GM21825 (cell line): Measurements from ENCODE around the gene SPINK13.
"Not testable (repeated sequence)": the region's sequence is repeated elsewhere in the genome, so short reads cannot be mapped to it uniquely, and the experiment has no call there.

Source experiments
- ATAC-seq: cut with Tn5 transposase; IDR thresholded peaks from one replicate; pipeline ENCODE4 v1.9.1; 2021; ENCODE audit warnings: mild to moderate bottlenecking, moderate library complexity; ENCODE audit not compliant: unreplicated experiment

The SPINK13 gene, protein sequence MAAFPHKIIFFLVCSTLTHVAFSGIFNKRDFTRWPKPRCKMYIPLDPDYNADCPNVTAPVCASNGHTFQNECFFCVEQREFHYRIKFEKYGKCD

DNA sequence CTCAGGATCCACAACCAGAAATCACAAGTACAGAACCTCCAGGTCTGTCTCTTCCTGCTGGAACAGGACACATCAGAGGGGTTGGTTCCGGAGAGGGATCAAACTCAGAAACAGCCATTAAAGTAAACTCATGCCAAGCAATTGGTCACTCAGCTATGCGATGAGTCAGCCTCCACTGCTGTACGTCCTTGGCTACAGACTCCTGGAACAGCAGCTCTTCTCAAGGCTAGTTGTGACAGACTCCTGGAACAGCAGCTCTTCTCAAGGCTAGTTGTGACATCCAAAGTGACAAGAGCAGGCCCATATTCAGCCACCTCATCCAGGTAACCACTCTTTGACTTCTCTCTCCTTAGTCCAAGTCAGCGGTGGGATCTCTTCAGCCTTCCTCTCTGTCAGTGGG is at the start of gene SPINK13:
Gene SPINK13 (plus strand): TSS at position 229 of the 400 bp plus-strand sequence. CDS start 1,279 bp downstream, outside the sequence.
- ATAC-seq = no peak

DNA sequence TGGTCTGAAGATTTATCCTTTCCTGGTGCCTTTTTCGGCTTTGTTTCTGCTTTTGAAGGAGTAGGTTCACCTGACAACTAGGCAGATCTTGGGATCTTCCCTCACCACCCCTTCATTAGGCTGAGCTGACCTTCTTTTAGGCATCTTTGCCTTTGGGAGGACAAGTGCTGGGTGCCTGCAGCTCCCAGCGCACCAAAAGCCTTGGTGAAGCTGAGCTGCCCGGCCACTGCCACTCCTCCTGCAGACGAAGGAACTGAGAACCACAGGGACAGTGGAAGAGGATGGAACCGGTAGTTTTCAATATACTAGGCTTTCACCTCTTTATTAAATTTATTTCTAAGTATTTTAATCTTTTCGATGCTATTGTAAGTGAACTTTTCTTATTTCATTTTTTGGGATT is 47.1 kb upstream of the SPINK13 start:
- ATAC-seq = no peak

DNA sequence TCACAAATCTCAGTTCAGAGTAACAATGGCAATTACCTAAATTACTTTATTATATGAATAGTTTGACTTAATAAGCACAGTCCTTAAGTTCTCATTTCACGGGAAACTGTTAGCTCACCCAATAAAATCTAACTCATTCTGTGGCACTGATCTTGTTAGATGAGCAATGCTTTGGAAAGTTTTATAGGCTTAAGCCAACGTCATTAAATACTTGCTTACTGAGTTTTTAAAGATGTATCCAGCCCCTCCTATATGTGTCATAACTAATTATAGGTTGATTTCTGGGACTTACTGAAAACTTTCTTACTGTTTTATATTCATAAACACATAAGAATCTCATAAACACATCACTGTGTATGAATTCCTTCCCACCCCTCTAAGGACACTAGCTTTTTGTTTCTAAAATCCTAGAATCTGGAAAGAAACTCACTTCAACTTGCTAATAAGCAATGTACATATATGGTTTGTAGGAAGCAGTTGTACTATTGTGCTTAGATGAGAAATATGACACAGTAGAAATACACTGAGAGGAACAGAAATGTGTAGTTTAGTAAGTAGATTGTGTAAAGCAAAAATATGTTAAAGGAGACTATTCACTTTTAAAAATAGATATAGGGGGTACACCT is 44.4 kb upstream of the SPINK13 start:
- no peak for ATAC-seq

DNA sequence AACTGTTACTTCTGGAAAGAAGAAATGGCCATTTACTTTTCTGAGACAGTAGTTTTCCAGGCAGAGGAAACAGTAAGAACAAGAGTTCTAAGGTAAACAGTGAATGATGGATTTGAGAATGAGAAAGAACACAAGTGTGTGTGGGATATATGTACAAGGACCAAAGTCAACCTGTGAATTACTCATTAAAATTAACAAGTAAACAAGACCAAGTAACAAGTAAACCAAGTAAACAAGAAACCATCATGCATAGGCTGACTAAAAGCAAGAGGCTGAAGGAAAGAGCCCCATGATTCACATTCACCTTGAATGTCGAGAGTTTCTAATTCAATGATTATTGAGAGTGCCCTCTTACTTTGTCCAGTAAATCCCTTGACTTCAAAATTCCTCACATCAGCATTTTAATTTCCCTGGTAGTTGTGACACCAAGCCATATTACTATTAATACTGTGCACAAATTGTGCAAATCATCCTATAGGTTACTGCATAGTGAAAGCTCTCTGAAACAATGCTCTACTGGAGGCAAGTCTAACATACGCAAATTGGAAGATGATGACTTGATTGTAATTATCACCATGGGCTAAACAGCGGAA is 40.1 kb upstream of the SPINK13 start:
- ATAC-seq = no peak

DNA sequence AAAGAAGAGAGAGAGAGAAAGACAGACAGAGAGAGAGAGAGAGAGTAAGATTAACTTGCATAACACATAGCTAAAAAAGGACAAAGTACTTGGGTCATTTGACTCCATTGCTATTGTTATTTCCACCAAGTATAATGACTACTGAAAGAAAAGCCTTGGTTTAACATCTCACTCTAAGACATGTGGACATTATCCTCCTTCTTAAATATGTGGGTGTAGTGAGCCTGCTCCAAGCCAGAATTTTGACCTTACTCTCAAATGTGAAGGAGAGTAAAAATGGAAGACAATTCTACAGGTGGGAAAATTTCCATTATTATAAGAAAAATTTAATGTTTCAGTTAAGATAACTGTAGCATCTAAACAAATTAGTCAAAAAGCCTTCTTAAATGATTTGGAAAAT is 38.8 kb upstream of the SPINK13 start:
- ATAC-seq = no peak

DNA sequence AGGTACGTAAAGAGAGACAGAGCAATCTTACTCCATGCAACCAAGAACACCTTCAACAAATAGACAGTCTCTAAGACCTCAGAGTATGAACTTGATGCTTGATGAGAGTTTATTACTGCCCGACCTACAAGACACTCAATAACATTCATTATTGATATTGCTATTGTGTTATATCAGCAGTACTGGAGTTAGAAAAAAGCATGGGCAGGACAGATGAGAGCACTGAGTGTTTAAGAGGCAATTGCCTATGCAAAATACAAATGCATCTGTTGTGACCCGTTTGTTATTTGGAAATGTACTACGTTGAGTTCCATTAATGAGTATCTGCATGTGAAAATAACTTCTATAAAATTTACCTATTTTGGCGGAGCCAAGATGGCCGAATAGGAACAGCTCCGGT is 38.4 kb upstream of the SPINK13 start:
- ATAC-seq = no peak

DNA sequence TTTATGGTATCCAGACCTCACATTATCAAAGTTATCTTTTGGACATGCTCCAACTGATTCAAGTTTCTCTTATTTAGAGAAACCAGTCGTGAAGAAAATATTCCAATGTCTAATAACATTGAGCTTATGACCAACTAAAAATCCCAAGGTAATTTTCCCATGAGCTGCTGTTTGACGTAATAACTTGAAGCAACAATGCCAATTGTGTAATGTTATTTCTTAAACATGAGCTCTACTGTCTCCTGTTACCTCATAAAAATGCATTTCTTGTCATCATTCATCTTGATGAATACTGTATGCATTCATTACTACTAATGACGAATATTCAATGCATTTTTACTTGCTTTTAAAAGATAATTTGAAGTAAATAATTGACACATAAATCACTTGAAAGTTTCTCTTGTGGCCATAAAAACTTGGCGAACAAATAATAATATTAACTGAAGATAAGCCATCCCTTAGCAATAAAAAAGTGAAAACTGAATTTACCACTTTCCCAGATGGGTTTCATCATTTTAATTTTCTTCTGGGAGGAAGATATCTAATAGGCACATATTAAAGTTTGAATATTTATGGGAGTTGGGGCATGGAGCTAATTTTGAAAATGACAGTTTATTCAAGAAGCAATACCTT is 30.7 kb upstream of the SPINK13 start:
- no peak for ATAC-seq

DNA sequence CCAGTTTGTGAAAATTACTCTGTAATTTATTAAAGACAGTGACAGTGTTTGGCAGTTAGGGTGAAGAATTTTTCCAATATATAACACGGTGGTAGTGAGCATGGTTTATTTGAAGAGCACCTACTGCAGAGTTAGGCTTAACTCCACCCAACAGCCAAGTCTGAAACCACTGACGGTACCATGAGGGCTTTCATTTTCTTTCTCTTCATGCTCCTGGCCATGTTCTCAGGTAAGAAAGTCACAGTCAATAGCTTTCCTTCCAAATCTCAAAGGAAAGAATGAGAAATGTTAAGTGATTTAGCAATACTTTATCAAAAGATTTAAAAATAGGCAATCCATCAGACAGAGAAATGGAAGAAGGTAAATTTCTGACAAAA is 30.2 kb upstream of the SPINK13 start, which contains the start of gene MARCOL:
Gene MARCOL (plus strand): TSS at position 108 of the 377 bp plus-strand sequence. CDS start 73 bp downstream, at position 181.
- no peak for ATAC-seq

DNA sequence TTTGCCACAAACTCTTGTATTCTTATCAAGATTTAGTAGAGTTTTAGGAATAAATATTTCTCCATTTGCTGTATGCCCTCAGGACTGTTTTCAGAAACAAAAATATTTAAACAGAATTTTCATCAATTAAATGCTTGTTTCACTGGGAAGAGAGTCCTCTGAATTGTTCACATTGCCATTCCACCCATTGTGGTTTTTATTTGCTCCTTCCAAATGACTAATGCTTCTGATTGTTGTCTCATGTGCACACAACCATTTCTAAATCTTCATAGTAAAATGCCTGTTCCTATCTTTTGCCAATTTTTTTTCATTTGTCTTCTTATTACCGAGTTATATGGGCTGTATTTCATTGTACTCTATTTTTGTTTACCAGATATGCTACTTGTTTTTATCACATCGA is 19.7 kb upstream of the SPINK13 start:
- no peak for ATAC-seq

DNA sequence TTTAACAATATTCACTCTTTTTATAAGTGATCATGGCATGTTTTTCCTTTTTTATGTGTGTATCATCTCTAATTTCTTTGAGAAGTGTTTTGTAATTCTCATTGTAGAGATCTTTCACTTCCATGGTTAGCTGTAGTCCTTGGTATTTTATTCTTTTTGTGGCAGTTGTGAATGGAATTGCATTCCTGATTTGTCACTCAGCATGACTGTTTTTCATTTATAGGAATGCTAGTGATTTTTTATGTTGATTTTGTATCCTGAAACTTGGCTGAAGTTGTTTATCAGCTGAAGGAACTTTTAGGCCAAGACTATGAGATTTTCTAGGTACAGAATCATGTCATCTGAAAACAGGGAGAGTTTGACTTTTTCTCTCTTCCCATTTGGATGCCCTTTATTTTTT is 13.1 kb upstream of the SPINK13 start:
- ATAC-seq = no peak

DNA sequence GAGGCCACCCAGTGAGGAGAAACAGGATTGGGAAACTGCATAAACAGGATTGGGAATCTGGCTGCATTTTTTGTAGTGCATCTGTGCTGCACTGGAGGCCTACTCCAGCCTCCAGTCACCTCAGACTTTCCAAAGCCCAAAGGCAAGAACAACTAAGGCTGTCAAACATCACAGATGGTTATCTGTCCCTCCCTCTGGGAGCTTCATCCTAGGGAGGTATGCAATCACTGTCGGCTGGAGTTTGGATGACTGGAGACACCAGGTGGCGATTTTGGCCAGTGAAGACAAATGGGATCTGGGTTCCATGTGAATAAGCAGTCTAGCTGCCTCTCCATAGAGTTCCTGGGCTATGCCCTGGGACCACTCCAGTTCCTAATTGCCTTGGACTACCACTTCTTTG is 9.3 kb upstream of the SPINK13 start:
- ATAC-seq = no peak

DNA sequence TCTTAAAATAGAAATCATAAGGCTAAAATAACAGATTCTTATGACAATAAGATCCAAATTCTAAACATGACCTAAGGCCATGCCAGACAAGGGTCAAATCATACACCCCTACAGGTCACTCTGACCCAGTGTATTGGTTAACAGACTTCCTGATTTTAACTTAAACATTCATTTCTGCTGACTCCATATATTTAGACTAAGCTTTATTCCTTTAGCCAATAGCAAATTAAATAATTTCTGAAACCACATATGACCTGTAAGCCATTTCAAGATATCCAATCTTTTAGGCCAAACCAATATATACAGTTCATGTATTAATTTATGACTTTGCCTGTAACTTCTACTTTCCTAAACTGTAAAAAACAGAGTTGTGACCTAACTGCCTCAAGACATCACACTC is 7.4 kb upstream of the SPINK13 start:
- no peak for ATAC-seq

DNA sequence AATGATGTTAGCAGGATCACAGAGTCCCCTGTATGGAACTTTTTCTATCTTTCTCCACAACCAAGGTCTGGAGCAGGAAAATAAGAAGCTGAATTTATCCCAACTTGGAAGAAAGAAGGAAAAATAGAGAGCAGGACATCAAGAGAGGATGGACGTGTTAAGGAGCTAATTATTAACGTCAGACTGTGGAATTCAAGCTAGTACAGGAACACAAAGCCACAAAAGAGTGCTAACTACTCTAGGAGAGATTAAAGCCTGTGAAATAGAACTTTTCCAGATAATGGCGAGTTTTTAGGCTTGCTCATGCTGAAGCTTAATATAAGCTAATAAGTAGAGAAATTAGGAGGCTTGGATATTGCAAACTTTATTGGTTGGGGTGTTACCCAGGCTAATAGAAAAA is 632 bp upstream of the SPINK13 start:
- ATAC-seq = no peak

DNA sequence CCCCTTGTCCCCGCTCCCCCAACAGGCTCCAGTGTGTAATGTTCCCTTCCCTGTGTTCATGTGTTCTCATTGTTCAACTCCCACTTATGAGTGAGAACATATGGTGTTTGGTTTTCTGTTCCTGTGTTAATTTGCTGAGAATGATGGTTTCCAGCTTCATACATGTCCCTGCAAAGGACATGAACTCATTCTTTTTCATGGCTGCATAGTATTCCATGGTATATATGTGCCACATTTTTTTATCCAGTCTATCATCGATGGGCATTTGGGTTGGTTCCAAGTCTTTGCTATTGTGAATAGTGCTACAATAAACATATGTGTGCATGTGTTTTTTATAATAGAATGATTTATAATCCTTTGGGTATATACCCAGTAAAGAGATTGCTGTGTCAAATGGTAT is 6.5 kb downstream of the SPINK13 start:
- not testable (repeated sequence) for ATAC-seq

DNA sequence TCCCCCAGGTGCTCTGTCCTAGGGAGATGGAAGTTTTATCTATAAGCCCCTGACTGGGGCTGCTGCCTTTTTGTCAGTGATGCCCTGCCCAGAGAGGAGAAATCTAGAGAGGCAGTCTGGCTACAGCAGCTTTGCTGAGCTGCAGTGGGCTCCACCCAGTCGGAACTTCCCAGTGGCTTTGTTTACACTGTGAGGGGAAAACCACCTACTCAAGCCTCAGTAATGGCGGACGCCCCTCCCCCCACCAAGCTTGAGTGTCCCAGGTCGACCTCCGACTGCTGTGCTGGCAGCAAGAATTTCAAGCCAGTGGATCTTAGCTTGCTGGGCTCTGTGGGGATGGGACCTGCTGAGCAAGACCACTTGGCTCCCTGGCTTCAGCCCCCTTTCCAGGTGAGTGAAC is 12.3 kb downstream of the SPINK13 start:
- ATAC-seq = not testable (repeated sequence)

DNA sequence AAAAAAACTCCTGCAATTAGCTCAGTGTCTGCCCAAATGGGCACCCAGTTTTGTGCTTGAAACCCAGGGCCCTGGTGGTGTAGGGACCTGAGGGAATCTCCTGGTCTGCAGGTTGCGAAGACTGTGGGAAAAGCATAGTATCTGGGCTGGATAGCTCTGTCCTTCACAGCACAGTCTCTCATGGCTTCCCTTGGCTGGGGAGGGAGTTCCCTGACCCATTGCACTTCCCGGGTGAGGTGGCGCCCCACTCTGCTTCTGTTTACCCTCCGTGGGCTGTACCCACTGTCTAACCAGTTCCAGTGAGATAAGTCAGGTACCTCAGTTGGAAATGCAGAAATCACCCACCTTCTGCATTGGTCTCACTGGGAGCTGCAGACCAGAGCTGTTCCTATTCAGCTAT is 12.7 kb downstream of the SPINK13 start:
- ATAC-seq = not testable (repeated sequence)

DNA sequence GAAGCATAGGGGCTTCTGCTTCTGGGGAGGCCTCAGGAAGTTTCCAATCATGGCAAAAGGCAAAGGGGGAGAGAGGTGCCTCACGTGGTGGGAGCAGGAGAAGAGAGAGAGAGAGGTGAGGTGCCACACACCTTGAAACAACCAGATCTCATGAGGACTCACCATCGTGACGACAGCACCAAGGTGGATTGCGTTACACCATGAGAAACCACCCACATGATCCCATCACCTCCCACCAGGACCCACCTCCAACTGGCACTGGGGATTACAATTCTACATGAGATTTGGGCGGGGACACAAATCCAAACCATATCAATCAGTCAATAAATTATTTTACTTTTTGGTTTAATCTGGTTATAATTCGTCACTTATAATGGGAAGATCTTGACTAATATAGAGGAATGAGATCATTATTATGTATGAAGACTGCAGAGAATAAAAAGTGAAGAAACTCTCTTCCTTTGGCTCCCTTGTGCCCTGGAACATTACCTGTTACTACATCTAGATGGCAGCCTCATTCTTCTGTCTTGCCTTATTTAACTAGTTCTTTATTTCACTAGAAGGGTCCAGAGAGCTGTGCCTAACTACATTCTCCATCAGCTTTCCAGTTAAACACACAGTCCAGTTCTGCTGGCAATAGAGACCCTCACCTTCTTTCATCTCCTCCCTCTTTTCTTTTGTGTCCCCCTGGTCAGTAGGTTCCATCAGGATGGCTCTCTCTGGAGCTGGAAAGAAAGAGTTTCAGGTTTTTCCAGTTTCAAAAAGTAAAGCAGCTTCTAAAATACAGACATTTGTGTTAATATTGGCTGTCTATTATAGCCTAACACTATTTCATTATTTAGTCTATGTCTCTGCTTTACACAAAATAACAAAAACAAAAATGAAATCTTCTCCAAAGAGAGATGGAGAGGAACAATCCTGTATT is 21.9 kb downstream of the SPINK13 start:
- ATAC-seq = no peak

DNA sequence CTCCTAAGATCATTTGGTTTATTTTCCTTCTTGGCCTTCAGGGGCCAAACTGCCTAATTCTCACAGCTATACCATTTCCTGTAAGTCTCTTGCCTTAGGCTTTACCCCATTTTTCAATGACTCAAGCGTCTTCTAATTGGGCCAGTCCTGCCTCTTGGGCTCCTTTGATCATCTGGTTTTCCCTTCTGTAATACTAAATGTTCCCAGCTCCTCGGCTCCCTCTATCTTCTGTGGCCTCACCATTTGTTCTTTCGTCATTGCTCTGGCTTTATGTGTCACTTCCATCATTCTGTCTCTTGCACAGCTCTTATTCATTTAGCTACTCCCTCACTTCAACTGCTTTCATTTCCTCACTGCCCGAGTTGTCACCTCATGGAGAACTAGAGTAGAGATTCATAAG is 29.1 kb downstream of the SPINK13 start:
- ATAC-seq = no peak

DNA sequence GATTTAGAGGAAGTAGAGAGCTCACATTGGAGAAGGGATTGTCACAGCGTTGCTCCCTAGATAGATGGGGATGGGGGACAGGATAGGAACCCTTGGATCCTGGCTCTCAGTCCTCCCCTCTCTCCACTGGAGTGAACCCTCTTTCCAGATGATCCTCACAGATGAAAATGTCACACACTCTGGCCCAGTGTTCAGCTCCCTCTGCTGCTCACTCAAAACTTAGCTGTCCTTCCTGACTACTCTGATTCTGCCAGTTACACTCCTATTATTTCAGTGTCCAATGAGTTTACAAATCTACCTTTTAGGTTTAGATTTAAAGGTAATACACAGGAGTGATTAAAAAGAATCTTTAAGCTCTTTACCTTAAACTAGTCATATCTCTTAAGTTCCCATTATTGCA is 37.9 kb downstream of the SPINK13 start:
- no peak for ATAC-seq

DNA sequence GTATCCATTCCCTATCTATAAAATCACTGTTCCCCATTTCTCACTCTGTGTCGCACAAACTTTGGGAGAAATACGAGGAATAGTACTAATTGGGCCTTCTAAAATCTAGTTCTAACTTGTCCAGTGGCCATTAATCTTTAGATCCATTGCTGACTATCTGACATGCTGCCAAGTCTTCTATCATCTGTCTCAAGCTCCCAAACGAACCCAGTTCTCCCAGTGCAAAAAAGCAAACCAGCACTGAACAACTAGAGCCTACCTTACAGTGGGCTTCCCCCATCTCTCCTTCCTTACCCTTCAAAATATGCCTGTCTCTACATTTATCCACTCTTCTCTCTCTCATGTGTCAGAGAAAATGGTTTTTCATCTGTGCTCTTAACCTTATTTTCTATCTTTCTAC is 40.4 kb downstream of the SPINK13 start:
- no peak for ATAC-seq

DNA sequence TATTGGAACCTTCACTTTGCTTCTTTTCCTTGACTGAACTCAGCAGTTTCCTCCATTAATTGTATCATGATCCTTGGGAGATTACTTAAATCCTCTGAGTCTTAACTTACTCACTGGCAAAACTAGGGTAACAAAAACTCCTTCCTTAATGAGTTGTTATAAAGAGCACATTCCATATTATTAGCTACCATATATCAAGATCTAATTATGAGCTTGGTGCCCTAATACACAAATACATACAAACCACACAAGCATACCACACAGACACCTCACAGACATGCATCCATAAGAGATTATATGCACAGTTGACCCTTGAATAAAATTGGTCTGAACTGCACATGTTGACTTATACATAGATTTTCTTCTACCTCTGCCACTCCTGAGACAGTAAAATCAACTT is 41.2 kb downstream of the SPINK13 start:
- ATAC-seq = no peak
